M059J (cell line): ENCODE measurements around the gene KLHL21. TPM values are rescaled to one million over a fixed set of nuclear protein-coding genes. Genes with fewer than 3 reads are reported as not detected.

ENCODE experiments used
- DNase-seq: peaks from one replicate; pipeline ENCODE4 v3.0.0-alpha.2; 2012; ENCODE audit warnings: low read depth
- total RNA-seq: library from RNA; depleted of rRNA; stranded (reverse); fragments of >200 nt; shearing (Covaris generic); gene quantifications from 2 replicates; pipeline ENCODE4 v1.2.3, GENCODE V29; 2014

The KLHL21 gene
- total RNA-seq, 1 experiment from 2014 or later: 32.2 TPM

DNA sequence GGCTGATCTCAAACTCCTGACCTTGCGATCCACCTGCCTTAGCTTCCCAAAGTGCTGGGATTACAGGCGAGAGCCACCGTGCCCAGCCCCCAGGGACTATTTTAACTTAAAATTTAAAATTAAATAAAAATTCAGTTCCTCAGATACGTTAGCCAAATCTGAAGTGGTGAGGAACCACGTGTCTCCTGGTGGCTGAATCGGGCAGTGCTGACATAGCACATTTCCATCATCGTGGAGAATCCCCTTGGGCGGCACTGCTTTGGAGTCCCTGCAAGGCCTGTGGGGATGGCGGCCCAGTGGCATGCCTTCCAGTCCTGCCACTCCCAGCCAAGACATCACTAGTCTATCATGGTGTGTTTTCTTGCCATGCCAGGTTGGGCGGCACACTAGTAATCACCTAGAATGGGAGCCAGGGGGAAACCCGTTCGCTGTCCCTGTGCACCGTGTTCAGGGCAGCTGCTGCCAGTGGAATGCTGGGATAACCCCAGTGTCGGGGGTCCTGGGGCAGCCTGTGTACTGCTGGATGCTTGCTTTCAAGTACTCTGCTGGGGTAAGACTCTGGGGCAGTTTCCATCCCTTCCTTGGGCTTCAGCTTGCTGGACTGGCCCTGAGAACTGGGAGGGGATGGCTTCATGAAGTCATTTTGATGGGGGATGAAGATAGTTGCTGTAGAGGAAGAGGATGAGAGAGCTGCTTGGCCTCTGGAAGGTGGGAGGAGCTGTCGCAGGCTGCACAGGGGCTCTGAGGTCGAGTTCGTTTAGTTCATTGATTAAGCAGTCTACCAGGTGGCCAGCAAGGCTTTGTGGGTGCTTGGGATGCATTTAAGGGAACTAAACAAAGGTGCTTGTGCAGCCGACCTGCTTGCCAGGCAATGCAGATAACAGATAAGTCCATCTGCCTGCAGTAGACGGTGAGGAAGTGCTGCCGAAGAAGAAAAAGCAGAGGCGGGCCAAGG is 18.3 kb downstream of the KLHL21 start:
- DNase-seq: no peak

DNA sequence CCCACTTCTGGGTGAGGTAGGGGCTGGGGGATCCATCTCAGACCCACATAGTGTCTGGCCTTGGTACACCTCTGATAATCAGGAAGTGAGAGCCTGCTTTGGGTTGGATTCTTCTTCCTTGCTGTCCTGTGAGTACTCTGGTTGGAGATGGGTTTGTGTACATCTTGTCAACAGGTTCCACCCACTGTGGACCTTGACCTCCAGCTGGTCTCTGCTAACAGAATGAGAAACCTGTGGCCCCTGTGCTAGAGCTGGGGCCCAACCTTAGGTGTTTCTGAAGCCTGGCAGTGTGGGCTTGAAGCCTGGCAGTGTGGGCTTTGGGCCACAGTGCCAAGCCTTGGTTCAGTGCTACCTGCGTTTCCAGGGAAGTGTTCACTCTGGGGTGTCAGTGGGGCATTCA is 20.3 kb downstream of the KLHL21 start:
- DNase-seq: no peak

- peak; percentile 22 for DNase-seq
Observed at GRCh38 chr1:6581561-6582305, 20.9 kb downstream of the KLHL21 start.

DNA sequence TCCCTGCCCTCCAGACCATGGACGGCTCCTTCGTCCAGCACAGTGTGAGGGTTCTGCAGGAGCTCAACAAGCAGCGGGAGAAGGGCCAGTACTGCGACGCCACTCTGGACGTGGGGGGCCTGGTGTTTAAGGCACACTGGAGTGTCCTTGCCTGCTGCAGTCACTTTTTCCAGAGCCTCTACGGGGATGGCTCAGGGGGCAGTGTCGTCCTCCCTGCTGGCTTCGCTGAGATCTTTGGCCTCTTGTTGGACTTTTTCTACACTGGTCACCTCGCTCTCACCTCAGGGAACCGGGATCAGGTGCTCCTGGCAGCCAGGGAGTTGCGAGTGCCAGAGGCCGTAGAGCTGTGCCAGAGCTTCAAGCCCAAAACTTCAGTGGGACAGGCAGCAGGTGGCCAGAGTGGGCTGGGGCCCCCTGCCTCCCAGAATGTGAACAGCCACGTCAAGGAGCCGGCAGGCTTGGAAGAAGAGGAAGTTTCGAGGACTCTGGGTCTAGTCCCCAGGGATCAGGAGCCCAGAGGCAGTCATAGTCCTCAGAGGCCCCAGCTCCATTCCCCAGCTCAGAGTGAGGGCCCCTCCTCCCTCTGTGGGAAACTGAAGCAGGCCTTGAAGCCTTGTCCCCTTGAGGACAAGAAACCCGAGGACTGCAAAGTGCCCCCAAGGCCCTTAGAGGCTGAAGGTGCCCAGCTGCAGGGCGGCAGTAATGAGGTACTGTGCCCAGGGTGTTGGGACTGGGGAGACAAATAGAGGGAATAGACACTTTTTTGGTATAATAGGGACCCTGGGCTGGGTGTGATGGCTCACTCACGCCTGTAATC is 21.9 kb downstream of the KLHL21 start:
- DNase-seq: no peak

- no peak for DNase-seq
Observed at GRCh38 chr1:6580119-6580592, 22.5 kb downstream of the KLHL21 start.

GRCh38 chr1:6579374-6580118 is 23.1 kb downstream of the KLHL21 start, which contains the start of gene ZBTB48:
TSS of gene ZBTB48 (plus strand) at chr1:6579994. CDS start at chr1:6580610, 616 bp downstream.
- DNase-seq: peak; percentile 98

DNA sequence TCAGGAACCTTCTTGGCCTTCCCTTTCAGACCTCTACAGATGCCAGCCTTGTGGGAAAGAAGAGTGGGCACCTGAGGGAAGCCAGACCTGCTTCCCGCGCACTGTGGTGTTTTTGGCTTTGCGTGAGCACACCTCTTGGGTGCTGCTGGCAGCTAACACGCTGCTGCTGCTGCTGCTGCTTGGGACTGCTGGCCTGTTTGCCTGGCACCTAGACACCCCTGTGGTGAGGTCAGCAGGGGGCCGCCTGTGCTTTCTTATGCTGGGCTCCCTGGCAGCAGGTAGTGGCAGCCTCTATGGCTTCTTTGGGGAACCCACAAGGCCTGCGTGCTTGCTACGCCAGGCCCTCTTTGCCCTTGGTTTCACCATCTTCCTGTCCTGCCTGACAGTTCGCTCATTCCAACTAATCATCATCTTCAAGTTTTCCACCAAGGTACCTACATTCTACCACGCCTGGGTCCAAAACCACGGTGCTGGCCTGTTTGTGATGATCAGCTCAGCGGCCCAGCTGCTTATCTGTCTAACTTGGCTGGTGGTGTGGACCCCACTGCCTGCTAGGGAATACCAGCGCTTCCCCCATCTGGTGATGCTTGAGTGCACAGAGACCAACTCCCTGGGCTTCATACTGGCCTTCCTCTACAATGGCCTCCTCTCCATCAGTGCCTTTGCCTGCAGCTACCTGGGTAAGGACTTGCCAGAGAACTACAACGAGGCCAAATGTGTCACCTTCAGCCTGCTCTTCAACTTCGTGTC is 23.9 kb downstream of the KLHL21 start:
- DNase-seq: no peak

DNA sequence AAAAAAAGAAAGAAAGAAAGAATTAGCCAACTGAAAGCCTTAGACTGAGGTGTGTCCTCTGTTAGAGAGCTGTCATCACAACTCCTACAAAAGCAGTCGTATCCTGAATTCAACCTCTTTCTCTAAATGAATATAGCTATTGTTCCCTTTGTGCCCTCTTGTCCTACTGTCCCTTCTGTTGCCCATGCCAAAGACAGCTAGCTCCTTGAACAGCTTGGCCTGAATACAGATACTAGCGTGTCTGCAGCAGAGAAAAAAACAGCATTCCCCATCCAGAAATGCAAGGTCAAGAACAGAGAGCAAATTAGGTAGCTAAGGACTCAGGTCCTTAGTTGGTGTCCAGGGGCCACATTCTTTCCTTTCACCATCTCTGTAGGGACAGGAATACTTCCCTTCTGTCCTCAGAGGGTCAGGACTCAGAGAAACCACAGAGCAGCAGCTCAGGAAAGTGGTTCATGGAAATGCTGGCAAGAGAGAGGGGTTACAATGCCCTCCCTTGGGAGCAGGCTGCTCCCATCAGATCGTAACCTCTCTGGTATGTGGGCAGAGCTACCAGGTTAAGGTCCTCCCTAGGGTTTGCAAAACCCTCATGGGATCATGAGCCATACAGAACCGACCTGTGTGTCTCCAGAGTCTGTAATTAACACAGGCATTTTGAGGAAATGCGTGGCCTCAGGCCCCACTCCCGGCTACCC is 24.7 kb downstream of the KLHL21 start:
- DNase-seq: no peak

GRCh38 chr1:6574818-6575217 is 27.9 kb downstream of the KLHL21 start:
- no peak for DNase-seq

- no peak for DNase-seq
Observed at GRCh38 chr1:6574025-6574620, 28.5 kb downstream of the KLHL21 start.

GRCh38 chr1:6572653-6573383 is 29.9 kb downstream of the KLHL21 start:
- no peak for DNase-seq

- DNase-seq: no peak
Observed at GRCh38 chr1:6570987-6571386, 31.7 kb downstream of the KLHL21 start.

- DNase-seq: no peak
Observed at GRCh38 chr1:6570100-6570499, 32.6 kb downstream of the KLHL21 start.

DNA sequence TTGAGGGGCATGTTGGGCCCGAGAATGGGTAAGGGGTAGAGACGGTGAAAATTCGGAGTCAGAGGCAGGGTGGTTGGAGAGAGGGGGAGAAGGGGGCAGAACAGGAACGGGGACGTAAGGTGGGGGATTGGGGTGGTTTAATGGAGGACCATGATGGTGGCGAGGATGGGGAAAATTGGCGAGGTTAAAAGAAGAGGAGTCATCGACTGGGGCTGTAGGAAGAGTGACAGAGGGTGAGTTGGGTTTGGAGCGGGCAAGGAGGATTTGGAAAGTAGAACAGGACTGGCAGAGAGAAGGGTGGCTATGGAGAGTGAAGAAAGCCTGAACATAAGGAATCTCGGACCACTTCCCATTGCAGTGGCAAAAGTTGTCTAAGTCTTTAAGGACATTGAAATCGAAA is 33.6 kb downstream of the KLHL21 start:
- no peak for DNase-seq

- DNase-seq: no peak
Observed at GRCh38 chr1:6560267-6560666, 42.4 kb downstream of the KLHL21 start.

GRCh38 chr1:6559161-6559560 is 43.5 kb downstream of the KLHL21 start:
- peak; percentile 76 for DNase-seq

- DNase-seq: no peak
Observed at GRCh38 chr1:6557597-6557996, 45.1 kb downstream of the KLHL21 start.
